HG03196 (cell line): ENCODE measurements around the gene SLC25A44.
A peak's percentile ranks its signal among the peaks of the same experiment; 100 is the strongest.

Source experiments
- ATAC-seq: cut with Tn5 transposase; IDR thresholded peaks from one replicate; pipeline ENCODE4 v1.9.1; 2021; ENCODE audit not compliant: unreplicated experiment

Gene SLC25A44

DNA sequence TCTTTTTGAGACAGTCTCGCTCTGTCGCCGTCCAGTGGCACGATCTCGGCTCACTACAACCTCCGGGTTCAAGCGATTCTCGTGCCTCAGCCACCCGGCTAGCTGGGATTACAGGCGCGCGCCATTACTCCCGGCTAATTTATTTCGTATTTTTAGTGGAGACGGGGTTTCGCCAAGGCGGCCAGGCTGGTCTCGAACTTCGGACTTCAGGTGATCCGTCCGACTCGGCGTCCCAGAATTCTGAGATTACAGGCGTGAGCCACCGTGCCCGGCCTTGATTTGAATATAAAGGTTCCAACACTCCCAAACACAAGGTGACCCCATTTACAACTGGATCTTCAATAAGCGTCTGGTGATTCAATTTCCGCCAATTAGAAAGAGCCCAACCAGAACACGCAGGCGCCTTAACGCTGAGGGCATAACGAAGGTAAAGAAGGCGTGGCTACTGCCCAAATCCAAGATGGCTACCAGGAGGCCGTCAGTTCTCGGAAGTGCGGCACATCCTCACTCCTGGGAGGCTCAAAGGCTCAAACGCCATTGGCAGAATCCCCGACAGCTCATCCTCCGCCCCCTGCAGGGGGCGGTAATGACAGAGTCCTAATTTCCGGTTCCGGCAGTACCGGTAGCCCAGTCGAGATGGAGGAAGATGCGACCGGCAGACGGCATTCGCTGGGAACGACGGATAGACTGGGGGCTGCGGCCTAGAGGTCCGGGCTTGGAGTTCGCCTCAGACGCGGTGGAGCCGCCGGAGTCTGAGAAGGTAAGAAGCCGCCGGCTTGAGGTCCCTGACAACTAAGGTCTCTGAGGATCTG, at the start of gene SLC25A44:
Gene SLC25A44 (plus strand): TSS at position 617 of the 812 bp plus-strand sequence. CDS start 5,744 bp downstream, outside the sequence.
- peak; percentile 95 for ATAC-seq

DNA sequence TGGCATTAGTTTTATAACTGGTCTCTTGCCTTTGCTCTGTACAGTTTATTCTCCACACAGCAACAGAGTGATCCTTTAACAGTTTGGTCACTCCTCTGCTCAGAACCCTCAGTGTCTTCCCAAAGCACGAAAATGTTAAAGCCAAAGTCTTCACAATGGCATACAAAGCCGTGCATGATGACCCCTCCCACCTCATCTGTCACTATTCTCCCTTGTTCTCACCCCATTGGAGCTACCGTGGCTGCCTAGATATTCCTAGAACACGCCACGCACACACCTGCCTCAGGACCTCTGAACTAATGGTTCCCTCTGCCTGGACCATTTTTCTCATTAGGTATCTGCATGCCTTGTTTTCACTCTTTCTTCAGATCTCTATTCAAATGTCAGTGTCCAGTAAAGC, 49.2 kb upstream of the SLC25A44 start:
- ATAC-seq = no peak

- ATAC-seq = no peak
Observed at GRCh38 chr1:156145650-156146019, 48.3 kb upstream of the SLC25A44 start.

GRCh38 chr1:156146020-156146768, 47.7 kb upstream of the SLC25A44 start:
- ATAC-seq = no peak

DNA sequence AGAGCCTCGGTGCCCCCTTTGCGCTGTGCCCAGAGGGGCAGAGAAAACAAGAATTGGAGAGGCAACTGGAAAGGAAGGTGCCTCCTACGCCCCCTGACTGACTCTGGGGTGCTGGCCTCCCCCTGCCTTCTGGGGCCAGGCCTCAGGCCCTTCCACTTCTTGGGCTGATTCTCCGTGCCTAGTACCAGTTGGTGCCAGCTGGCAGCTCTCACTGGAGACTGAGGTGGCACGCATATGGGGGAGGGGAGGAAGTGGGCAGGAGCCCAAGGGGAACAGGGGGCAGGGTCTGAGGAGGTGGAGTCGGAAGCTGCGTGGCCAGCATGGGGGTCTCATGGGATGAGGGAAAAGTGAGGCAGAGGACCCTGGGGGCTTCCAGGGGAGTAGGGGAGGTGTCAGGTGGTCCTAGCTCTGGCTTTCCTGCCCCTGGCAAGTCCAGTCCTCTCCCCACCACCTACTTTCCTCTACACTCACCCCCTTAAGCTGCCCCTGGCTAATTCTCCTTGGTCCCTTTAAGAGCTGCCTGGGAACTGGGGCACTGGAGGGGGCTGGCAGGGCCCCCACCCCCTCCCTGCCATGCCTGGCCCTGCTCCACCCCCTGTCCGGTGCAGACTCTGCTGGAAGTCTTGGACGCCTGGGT, 47.0 kb upstream of the SLC25A44 start:
- no peak for ATAC-seq

GRCh38 chr1:156148216-156148615, 45.7 kb upstream of the SLC25A44 start:
- ATAC-seq = no peak

- ATAC-seq = peak; percentile 33
Observed at GRCh38 chr1:156149374-156150332, 44.3 kb upstream of the SLC25A44 start.

DNA sequence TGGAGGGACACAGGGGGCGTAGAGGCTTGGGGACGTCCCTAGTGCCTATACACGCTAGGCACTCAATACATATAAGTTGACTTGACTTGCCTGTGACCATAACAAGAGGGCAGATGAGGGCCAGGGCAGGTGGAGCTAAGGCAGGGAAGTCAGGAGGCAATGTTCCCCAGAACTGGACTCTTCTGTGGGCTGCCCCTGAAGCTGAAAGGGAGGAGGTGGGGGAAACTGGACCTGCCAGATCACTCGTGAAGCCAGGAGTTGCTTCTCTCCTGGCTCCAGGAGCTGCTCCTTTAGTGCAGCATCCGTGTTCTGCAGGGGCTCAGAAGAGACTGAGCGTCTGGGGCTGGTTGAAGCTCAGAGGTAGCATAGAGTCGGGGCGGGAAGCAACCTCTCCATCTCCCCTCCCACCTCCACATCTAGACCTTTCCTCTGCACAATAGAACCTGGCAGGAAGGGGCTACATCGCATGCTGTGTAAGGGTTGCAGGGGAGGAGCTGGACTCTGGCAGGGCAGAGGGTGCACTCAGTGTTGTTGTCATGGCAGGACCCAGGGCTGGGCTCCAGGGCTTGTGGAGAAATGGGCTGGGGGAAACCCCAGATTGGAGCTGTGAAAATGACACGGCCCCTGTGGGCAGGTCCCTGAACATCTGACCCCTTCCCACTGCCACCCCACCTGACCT, 43.4 kb upstream of the SLC25A44 start:
- ATAC-seq = no peak

- no peak for ATAC-seq
Observed at GRCh38 chr1:156151093-156151688, 42.7 kb upstream of the SLC25A44 start.

- no peak for ATAC-seq
Observed at GRCh38 chr1:156152628-156153027, 41.3 kb upstream of the SLC25A44 start.

DNA sequence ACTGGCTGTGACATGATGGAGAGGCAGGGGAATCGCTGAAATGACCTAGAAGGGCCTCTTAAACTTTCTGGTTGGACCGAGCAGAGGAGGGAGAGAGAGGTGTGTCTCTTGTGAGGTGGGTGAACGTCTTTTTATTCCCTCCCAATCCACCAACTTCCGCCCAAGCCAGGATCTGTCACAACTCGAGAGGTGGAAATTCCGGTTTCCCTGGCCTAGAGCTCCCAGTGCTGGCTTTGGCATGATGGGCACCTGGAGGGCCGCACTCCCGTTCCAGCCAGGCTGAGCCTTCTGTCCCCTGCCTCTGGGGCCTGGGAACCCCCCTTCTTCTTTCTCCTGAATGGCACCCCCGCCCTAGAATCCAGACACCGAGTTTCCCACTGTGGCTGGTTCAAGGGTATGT, 40.5 kb upstream of the SLC25A44 start, which contains the start of gene SEMA4A:
Gene SEMA4A (plus strand): TSS at position 224 of the 400 bp plus-strand sequence. CDS start 994 bp downstream, outside the sequence.
- no peak for ATAC-seq

- peak; percentile 44 for ATAC-seq
Observed at GRCh38 chr1:156154317-156154749, 39.6 kb upstream of the SLC25A44 start.

DNA sequence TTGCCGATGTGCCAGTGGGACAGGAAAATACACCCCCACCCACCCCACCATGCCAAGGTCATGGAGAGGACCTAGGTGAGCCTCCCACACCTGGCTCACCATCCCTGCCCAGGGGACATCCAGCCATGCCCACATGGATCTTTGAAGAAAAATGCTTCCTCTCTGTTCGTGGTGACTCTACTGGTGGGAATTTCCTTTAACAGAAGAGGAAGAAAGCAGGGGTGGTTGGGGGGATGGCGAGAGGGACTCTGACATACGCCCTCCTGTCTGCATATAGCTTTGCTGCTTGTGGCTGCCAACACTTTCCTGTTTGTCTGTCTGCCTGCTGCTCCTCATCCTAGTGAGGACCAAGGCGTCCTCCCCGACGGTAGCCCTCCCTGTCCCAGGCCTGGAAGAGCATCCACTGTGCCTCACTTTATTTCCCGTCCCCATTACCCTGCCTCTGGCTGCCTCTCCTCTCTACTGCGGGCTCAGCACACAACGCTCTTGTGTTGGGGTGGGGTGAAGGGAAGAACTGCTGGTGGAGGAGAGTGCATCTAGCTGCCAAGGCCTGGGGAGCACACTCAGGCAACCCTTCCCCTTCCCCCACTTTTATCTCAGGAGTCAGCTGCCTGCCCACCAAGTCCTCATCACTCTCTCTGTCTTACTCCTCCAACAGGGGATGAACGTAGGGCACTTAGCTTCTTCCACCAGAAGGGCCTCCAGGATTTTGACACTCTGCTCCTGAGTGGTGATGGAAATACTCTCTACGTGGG, 38.0 kb upstream of the SLC25A44 start:
- no peak for ATAC-seq

GRCh38 chr1:156157506-156157905, 36.4 kb upstream of the SLC25A44 start:
- no peak for ATAC-seq

- ATAC-seq = no peak
Observed at GRCh38 chr1:156157966-156158365, 35.9 kb upstream of the SLC25A44 start.

GRCh38 chr1:156160000-156160742, 33.7 kb upstream of the SLC25A44 start:
- no peak for ATAC-seq

DNA sequence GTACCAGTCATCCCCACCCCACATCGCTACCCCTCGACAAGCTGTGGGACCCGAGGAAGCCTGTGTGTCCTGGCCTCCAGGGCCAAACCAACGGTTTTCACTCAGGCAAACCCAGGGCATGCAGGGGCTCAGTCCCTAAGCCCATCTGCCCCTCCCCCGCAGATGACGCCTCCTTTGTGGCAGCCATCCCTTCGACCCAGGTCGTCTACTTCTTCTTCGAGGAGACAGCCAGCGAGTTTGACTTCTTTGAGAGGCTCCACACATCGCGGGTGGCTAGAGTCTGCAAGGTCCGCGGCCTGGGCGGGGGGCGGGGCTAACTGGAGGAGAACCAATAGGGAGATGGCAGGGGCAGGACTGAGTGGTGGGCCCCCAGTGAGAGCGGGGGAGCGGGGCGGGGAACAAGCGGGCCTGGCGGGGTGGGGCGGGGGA, 33.1 kb upstream of the SLC25A44 start:
- ATAC-seq = no peak

DNA sequence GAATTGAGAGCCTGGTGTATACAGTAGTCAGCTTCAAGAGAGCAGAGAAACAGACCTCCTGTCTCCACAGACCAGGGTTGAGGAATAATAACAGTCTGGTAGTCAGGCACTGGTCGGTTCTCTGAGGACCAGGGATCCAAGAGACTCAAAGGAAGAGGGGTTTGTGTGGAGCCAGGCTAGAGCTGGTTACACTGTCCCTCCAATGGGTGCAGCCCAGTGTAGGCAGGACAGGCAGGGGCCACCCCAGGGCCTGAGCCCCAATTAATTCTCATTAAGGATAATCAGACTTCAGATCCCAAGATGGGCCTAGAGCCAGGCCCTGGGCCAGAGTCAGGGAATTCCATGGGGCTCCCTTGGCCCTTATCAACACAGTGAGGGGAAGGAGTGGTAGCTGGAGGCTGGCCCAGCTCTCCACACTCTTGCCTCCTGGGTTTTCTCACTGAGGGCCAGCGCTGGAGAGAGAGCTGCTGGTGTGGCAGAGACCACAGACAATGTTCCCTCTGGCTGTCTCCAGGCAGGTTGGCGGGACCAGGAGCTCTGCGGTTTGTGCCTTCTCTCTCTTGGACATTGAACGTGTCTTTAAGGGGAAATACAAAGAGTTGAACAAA, 31.4 kb upstream of the SLC25A44 start:
- no peak for ATAC-seq
